Mammary epithelial cell (primary cell): ENCODE data around the gene FIGN.

Experiments
- EZH2 ChIP-seq: IDR thresholded peaks from 2 replicates; pipeline ENCODE4 v1.6.1; 2012; ENCODE audit warnings: low read length, inconsistent platforms, borderline replicate concordance
- TF ChIP-seq, protein P1 (sequence below), 2 donors: IDR thresholded peaks in 1 of 2; conservative IDR thresholded peaks in 1 of 2; 2 replicates each; pipeline ENCODE4 v1.5.1; 2011 to 2012; ENCODE audit warnings: inconsistent platforms in 2 of 2, low read length in 2 of 2, mild to moderate bottlenecking in 2 of 2, control low read depth in 1 of 2, low read depth in 1 of 2; ENCODE audit not compliant: insufficient read depth in 1 of 2; ENCODE audit errors: extremely low read depth in 1 of 2

DNA sequence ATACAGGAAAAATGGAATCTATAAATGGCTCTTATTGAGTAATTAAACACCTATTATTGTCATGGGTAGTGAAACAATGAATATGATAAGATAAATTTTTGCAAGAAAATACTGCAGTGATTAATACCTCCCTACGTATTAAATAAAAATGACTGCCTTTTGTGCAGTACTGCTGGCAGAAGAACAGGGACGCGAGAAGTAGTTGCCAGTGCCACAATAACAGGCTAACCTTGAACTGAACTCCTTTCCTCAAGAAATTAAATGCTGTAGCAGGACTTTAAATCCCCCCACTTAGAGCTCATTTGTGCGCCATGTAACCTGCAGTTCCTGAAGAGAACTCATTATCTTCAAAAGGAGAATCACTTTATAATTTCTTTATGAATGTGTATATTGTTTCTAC lies 24.6 kb downstream of the FIGN start:
- TF ChIP-seq, protein P1, sequence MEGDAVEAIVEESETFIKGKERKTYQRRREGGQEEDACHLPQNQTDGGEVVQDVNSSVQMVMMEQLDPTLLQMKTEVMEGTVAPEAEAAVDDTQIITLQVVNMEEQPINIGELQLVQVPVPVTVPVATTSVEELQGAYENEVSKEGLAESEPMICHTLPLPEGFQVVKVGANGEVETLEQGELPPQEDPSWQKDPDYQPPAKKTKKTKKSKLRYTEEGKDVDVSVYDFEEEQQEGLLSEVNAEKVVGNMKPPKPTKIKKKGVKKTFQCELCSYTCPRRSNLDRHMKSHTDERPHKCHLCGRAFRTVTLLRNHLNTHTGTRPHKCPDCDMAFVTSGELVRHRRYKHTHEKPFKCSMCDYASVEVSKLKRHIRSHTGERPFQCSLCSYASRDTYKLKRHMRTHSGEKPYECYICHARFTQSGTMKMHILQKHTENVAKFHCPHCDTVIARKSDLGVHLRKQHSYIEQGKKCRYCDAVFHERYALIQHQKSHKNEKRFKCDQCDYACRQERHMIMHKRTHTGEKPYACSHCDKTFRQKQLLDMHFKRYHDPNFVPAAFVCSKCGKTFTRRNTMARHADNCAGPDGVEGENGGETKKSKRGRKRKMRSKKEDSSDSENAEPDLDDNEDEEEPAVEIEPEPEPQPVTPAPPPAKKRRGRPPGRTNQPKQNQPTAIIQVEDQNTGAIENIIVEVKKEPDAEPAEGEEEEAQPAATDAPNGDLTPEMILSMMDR (conservative IDR thresholded peaks at IDR 0.05 in 1 of 2, IDR thresholded peaks at IDR 0.05 in 1 of 2; ENCODE audit: extremely low read depth in 1 of 2, insufficient read depth in 1 of 2, low read depth in 1 of 2, low read length in 2 of 2): no peak
- TF ChIP-seq EZH2: no peak
